HG02885 (cell line): Measurements from ENCODE around the gene ZNF681.
"Not testable (repeated sequence)": the region's sequence is repeated elsewhere in the genome, so short reads cannot be mapped to it uniquely, and the experiment has no call there.

Experiments
- ATAC-seq: cut with Tn5 transposase; IDR thresholded peaks from one replicate; pipeline ENCODE4 v1.9.1; 2021; ENCODE audit warnings: mild to moderate bottlenecking; ENCODE audit not compliant: unreplicated experiment, poor library complexity

The ZNF681 gene

DNA sequence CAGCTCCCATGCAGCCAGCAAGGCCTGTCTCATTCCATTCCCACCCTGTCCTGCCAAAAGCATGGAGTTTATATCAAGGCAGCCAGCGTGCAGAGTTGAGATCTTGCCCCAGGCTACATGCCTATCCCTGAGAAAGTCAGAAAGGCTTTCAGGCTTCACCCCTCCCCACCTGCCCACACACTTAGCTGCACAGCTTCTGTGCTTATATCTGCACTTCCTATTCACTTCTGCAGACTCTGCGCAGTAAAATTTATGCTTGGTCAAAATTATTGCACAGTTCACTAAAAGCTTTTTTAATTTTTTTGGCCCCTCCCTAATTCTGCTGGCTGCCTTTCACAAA is 59.2 kb downstream of the ZNF681 start:
- ATAC-seq, result no peak

DNA sequence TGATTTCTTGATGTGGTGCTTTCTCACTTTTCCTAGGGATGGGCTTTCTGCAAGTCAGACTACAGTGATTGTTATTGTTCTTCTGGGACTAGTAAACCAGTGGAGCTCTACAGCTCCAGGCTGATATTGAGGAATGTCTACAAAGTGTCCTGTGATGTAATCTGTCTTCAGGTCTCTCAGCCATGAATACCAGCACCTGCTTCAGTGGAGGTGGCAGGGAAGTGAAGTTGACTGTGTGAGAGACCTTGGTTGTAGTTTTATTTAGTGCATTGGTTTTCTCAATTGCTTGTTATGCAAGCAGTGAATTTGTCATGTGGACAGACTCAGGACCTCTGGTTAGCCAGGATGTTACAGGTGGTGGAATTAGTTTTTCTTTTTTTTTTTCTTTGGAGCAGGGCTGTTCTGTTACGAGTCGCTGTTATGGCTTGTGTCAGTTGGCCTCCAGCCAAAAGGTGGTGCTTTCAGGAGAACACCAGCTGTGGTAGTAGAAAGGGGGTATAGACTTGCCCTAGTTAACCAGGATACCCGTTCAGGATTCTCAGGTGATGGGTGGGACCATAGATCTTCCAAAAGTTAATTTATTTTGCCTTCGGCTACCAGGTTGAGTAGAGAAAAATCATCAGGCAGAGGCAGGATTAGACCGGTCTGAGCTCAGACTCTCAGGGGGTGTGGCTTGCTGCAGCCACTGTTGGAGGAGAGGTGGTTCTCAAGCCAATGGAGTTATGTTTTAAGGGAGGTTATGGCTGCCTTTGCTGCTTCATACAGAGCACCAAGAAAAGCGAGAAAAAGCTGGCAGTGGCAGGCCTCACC is 59.8 kb downstream of the ZNF681 start:
- no peak for ATAC-seq

DNA sequence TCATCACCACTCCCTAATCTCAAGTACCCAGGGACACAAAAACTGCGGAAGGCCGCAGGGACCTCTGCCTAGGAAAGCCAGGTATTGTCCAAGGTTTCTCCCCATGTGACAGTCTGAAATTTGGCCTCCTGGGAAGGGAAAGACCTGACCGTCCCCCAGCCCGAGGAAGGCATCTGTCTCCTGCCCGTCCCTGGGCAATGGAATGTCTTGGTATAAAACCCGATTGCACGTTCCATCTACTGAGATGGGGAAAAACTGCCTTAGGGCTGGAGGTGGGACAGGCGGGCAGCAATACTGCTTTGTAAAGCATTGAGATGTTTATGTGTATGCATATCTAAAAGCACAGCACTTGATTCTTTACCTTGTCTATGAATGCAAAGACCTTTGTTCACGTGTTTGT is 65.8 kb downstream of the ZNF681 start:
- not testable (repeated sequence) for ATAC-seq
